PC-9 (cell line): ENCODE data around the gene ADGRV1.

Source experiments
- CTCF ChIP-seq: fragments of 200-600 bp; sonication (generic); conservative IDR thresholded peaks from 2 replicates; pipeline ENCODE4 v1.6.1; 2017; ENCODE audit warnings: mixed run types, antibody characterized with exemption, mild to moderate bottlenecking, moderate library complexity
- EZH2 ChIP-seq: fragments of 200-600 bp; sonication (generic); IDR thresholded peaks from 2 replicates; pipeline ENCODE4 v1.8.0; 2017; ENCODE audit warnings: antibody characterized with exemption, low read depth

GRCh38 chr5:90545511-90545910, 13.1 kb upstream of the ADGRV1 start:
- TF ChIP-seq CTCF (no peak), EZH2 (no peak)
